Stimulated activated CD4-positive, alpha-beta T cell treated with anti-CD3 and anti-CD28 coated beads, Interleukin-15, amount 100 ng/mL, for 1 hour (primary cell): ENCODE results near the gene HECA.
"Not testable (repeated sequence)": the region's sequence is repeated elsewhere in the genome, so short reads cannot be mapped to it uniquely, and the experiment has no call there.

Experiments used
- DNase-seq, 2 donors: peaks; one replicate each; pipeline ENCODE4 v3.0.0-alpha.2; 2020; ENCODE audit warnings: low read depth in 1 of 2, low spot score in 1 of 2

HECA gene

GRCh38 chr6:139134817-139135577 is at the start of gene HECA:
TSS of gene HECA (plus strand) at chr6:139135080. CDS start at chr6:139135397, 317 bp downstream.
- peak; percentile 98 to 100 for DNase-seq

GRCh38 chr6:139091826-139092225 is 43.1 kb upstream of the HECA start:
- DNase-seq, result no peak

GRCh38 chr6:139099984-139100383 is 34.9 kb upstream of the HECA start:
- DNase-seq, result no peak

GRCh38 chr6:139107051-139107450 is 27.8 kb upstream of the HECA start:
- DNase-seq, result no peak

- no peak for DNase-seq
These were observed 26.5 kb upstream of the HECA start for GRCh38 chr6:139108378-139108777.

- DNase-seq, result no peak
These were observed 25.3 kb upstream of the HECA start for GRCh38 chr6:139109558-139109957.

- DNase-seq, result no peak
These were observed 22.7 kb upstream of the HECA start for GRCh38 chr6:139112146-139112545.

- no peak for DNase-seq
These were observed 22.3 kb upstream of the HECA start for GRCh38 chr6:139112561-139112960.

- no peak for DNase-seq
These were observed 20.1 kb upstream of the HECA start for GRCh38 chr6:139114746-139115145.

- no peak for DNase-seq
These were observed 18.7 kb upstream of the HECA start for GRCh38 chr6:139115989-139116758.

- DNase-seq, result no peak
These were observed 17.1 kb upstream of the HECA start for GRCh38 chr6:139117734-139118133.

- no peak for DNase-seq
These were observed 15.3 kb upstream of the HECA start for GRCh38 chr6:139119552-139119951.

- not testable (repeated sequence) for DNase-seq
These were observed 12.1 kb upstream of the HECA start for GRCh38 chr6:139122823-139123222.

GRCh38 chr6:139124887-139125672 is 9.8 kb upstream of the HECA start:
- DNase-seq, result peak; percentile 45 to 58

GRCh38 chr6:139126255-139126654 is 8.6 kb upstream of the HECA start:
- DNase-seq, result no peak

GRCh38 chr6:139126931-139127330 is 7.9 kb upstream of the HECA start:
- DNase-seq, result no peak

- no peak for DNase-seq
These were observed 5.6 kb upstream of the HECA start for GRCh38 chr6:139129284-139129683.

- DNase-seq, result no peak
These were observed 3.1 kb upstream of the HECA start for GRCh38 chr6:139131736-139132280.

- DNase-seq, result no peak
These were observed 1.4 kb upstream of the HECA start for GRCh38 chr6:139133262-139134063.

- DNase-seq, result no peak
These were observed 850 bp upstream of the HECA start for GRCh38 chr6:139134064-139134395.
